GM12878 (cell line): ENCODE results near the gene KLRC2. TPM values are rescaled to one million over a fixed set of nuclear protein-coding genes. Genes with fewer than 3 reads are reported as not detected.
"Not testable (repeated sequence)": the region's sequence is repeated elsewhere in the genome, so short reads cannot be mapped to it uniquely, and the experiment has no call there.

Experiments
- ATAC-seq: fragments of 200-7000 bp; cut with Tn5 transposase; 3 replicates; pipeline ENCODE4 v1.9.1; 2020; ENCODE audit warnings: mild to moderate bottlenecking, moderate library complexity
- BruUV-seq: library from RNA; stranded (reverse); fragments of 400-500 nt; replicated peaks from 2 replicates; lab custom pipeline; 2021; lab: Mats Ljungman, UMichigan
- CTCF ChIA-PET: fragments of 300-600 bp; sonication (Branson Sonifier 250); formaldehyde crosslinking; extraction: SDS; loops from one replicate; lab custom pipeline; 2021; ENCODE audit warnings: inconsistent platforms; lab: Yijun Ruan, JAX
- POLR2A ChIA-PET: fragments of 350-600 bp; formaldehyde crosslinking; extraction: SDS; loops from one replicate; lab custom pipeline; 2021; ENCODE audit warnings: inconsistent platforms; lab: Charles Lee
- RAD21 ChIA-PET: fragments of 300-600 bp; sonication (Branson Sonifier 250); formaldehyde crosslinking; loops from one replicate; lab custom pipeline; 2023; ENCODE audit warnings: antibody characterized with exemption; ENCODE audit not compliant: unreplicated experiment; lab: Charles Lee
- SMC1A ChIA-PET: fragments of 300-600 bp; sonication (Branson Sonifier 250); formaldehyde crosslinking; loops from one replicate; lab custom pipeline; 2023; ENCODE audit not compliant: unreplicated experiment, uncharacterized antibody; lab: Charles Lee
- DNase-seq: peaks from one replicate; pipeline ENCODE4 v3.0.0-alpha.2; 2011; ENCODE audit warnings: low read depth, low spot score
- FAIRE-seq: peaks from 3 replicates; lab custom pipeline; 2011; peaks lifted over from hg19 to GRCh38; lab: Jason Lieb, UNC
- H2AFZ ChIP-seq: 2 replicates; pipeline ENCODE4 v1.6.0; 2011; ENCODE audit warnings: low read depth, low read length, control low read depth; ENCODE audit not compliant: control insufficient read depth
- H3K27ac ChIP-seq: 2 replicates; pipeline ENCODE4 v1.5.1; 2011; ENCODE audit warnings: control low read depth; ENCODE audit not compliant: control insufficient read depth, insufficient read depth
- H3K27me3 ChIP-seq, 2 experiments: replicated peaks in 1 of 2; 2 replicates each; pipeline versions ENCODE4 v1.6.0 to v1.6.1; 2011; ENCODE audit warnings: low read length in 1 of 2; ENCODE audit not compliant: control insufficient read depth in 2 of 2, insufficient read depth in 2 of 2
- H3K36me3 ChIP-seq, 2 experiments: 2 replicates each; pipeline ENCODE4 v1.5.1; 2011; ENCODE audit warnings: low read length in 1 of 2; ENCODE audit not compliant: control insufficient read depth in 2 of 2, insufficient read depth in 2 of 2
- H3K4me1 ChIP-seq: 2 replicates; pipeline ENCODE4 v1.6.1; 2011; ENCODE audit warnings: mild to moderate bottlenecking, low read length, moderate library complexity, mixed read lengths; ENCODE audit not compliant: control insufficient read depth, insufficient read depth
- H3K4me2 ChIP-seq: 2 replicates; pipeline ENCODE4 v1.6.0; 2011; ENCODE audit warnings: control low read depth; ENCODE audit not compliant: control insufficient read depth, insufficient read depth
- H3K4me3 ChIP-seq: fragments of 200-600 bp; sonication (generic); 2 replicates; pipeline ENCODE4 v1.5.1; 2016
- H3K79me2 ChIP-seq: 2 replicates; pipeline ENCODE4 v1.6.0; 2011; ENCODE audit warnings: low read length; ENCODE audit not compliant: control insufficient read depth, insufficient read depth
- H3K9ac ChIP-seq: 2 replicates; pipeline ENCODE4 v1.8.0; 2011; ENCODE audit warnings: low read length, control low read depth, mixed read lengths; ENCODE audit not compliant: control insufficient read depth, insufficient read depth
- H3K9me3 ChIP-seq: replicated peaks from 3 replicates; pipeline ENCODE4 v1.5.1; 2011; ENCODE audit warnings: mild to moderate bottlenecking, low read length; ENCODE audit not compliant: control insufficient read depth, insufficient read depth
- H4K20me1 ChIP-seq: 2 replicates; pipeline ENCODE4 v1.6.0; 2011; ENCODE audit not compliant: control insufficient read depth, insufficient read depth
- JUNB ChIP-seq: IDR thresholded peaks from 2 replicates; pipeline ENCODE4 v1.6.1; 2016; ENCODE audit warnings: antibody characterized with exemption, mild to moderate bottlenecking
- RAD51 ChIP-seq: fragments of 450-650 bp; IDR thresholded peaks from 2 replicates; pipeline ENCODE4 v1.6.1; 2016; ENCODE audit warnings: moderate library complexity, mild to moderate bottlenecking, inconsistent platforms
- RUNX3 ChIP-seq: IDR thresholded peaks from 2 replicates; pipeline ENCODE4 v1.6.1; 2012; ENCODE audit warnings: low read length, inconsistent platforms
- ZNF24 ChIP-seq: fragments of 450-650 bp; IDR thresholded peaks from 2 replicates; pipeline ENCODE4 v1.6.1; 2017; ENCODE audit warnings: antibody characterized with exemption, mild to moderate bottlenecking
- WGBS: methylation state at CpG from one replicate; pipeline ENCODE4 v1.1.6; 2016; ENCODE audit warnings: low lambda C conversion rate; ENCODE audit not compliant: insufficient replicate concordance, insufficient coverage; ENCODE audit errors: missing lambda C conversion rate; 5-methylcytosine and 5-hydroxymethylcytosine counted together
- in situ Hi-C: fragments of 300-500 bp; cut with MboI; formaldehyde crosslinking; loops from 9 replicates; pipeline ENCODE4 v1.14.3; 2018; ENCODE audit warnings: mixed read lengths
- intact Hi-C: fragments of 100-400 bp; cut with micrococcal nuclease; formaldehyde crosslinking; loops from one replicate; pipeline ENCODE4 v1.14.2; 2022; ENCODE audit not compliant: unreplicated experiment
- polyA plus RNA-seq, 11 experiments: library from polyadenylated mRNA; depleted of rRNA in 4 of 11; unstranded in 6 of 11; stranded (reverse) in 5 of 11; fragments of >200 nt; fragmentation: Nextera tagmentation in 4 of 11; fragmentation: Illumina TruSeq in 1 of 11; extraction: Ambion mirVana in 4 of 11; extraction: Trizol in 1 of 11; gene quantifications; 1 replicate in 1 of 11; 2 replicates in 10 of 11; pipeline versions ENCODE4 v1.2.1 to v1.2.3, GENCODE V29; 2011 to 2016; ENCODE audit warnings: inconsistent platforms in 2 of 11, missing spikeins in 2 of 11, low read depth in 1 of 11
- total RNA-seq, 4 experiments: library from RNA; depleted of rRNA in 3 of 4; stranded (reverse); fragments of >200 nt in 3 of 4; fragmentation: Illumina TruSeq in 1 of 4; extraction: Trizol in 1 of 4; gene quantifications; 2 replicates each; pipeline versions ENCODE4 v1.2.1 to v1.2.3, GENCODE V29; 2013 to 2021
- TF ChIP-seq, protein P1 (sequence below): fragments of 450-650 bp; IDR thresholded peaks from 2 replicates; pipeline ENCODE4 v1.6.1; 2014; ENCODE audit warnings: mild to moderate bottlenecking

The KLRC2 gene
- total and polyA plus RNA-seq, 10 of the 15 experiments (the other 5 are each of a cell fraction or from before 2014, with no cell fraction given) = 0.15 to 0.40 (median 0.20) TPM; not detected in 5

DNA sequence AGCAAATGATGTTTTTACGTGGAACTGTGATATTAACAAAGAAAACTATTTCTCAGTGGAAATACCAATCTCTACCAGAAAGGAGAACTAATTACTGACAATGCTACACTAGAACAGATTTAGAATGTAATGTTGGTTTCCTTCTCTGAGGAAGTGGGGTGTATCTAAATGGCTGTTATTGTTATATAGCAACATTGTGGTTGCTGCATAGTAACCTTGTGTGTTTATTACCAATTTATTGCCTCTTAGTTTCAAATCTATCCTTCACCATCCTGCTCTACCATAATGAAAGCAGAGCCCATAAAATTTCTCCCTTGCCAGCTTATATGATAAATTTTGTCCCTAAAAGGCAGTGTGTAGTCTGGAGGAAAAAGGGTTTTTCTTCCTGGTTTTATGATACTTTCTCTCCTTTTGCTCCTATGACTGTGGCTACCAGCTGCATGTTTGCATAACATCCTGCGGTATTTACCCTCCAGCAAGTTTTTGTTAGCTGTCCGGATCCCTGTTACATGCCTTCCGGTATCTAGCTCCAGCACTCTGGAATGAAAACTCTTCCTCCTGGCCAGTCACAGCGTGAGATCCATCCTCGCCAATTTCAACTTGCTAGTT is 40.3 kb downstream of the KLRC2 start (continued):
- TF ChIP-seq JUNB (peak; percentile 25; the same call in 1 of the 2 replicates), ZNF24 (peak; percentile 70), RAD51 (peak; percentile 61; the same call in 1 of the 2 replicates), RUNX3 (peak; percentile 90)
- TF ChIP-seq, protein P1, sequence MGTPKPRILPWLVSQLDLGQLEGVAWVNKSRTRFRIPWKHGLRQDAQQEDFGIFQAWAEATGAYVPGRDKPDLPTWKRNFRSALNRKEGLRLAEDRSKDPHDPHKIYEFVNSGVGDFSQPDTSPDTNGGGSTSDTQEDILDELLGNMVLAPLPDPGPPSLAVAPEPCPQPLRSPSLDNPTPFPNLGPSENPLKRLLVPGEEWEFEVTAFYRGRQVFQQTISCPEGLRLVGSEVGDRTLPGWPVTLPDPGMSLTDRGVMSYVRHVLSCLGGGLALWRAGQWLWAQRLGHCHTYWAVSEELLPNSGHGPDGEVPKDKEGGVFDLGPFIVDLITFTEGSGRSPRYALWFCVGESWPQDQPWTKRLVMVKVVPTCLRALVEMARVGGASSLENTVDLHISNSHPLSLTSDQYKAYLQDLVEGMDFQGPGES = no peak

DNA sequence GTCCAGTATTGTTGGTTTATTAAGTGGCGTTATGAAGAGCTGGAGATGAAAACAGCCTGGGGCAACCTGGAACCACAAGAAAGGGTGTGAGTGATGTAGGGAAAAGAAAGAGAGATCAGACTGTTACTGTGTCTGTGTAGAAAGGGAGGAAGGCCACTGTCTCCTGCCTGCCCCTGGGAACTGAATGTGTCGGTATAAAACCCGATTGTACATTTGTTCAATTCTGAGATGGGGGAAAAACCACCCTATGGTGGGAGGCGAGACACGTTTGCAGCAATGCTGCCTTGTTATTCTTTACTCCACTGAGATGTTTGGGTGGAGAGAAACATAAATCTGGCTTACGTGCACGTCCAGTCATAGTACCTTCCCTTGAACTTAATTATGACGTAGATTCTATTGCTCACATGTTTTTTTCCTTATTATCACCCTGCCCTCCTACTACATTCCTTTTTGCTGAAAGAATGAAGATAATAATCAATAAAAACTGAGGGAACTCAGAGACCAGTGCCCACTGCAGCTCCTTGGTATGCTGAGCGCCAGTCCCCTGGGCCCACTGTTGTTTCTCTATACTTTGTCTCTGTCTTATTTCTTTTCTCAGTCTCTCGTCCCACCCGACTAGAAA is 41.2 kb downstream of the KLRC2 start:
- ChIA-PET SMC1A (interaction anchor here (0.6 to 4.1 kb wide), 4 partner anchors 8 to 29 kb away, joined by 3 to 41 read pairs (median 4); no protein-coding TSS in a partner anchor), RAD21 (interaction anchor here (1.6 to 6.7 kb wide), 2 partner anchors 17 to 29 kb away, joined by 4 to 75 read pairs; no protein-coding TSS in a partner anchor), POLR2A (interaction anchor here (0.6 to 3.2 kb wide), 2 partner anchors 29 to 51 kb away, joined by 3 to 20 read pairs; no protein-coding TSS in a partner anchor), CTCF (interaction anchor here (1.0 to 2.0 kb wide), 3 partner anchors 10 to 30 kb away, joined by 3 to 7 read pairs (median 4); no protein-coding TSS in a partner anchor)
- ATAC-seq, in situ Hi-C loops, H3K27ac ChIP-seq, H3K36me3 ChIP-seq, H3K4me3 ChIP-seq, H3K4me2 ChIP-seq, H3K4me1 ChIP-seq, H3K9ac ChIP-seq, FAIRE-seq, H3K27me3 ChIP-seq, H3K79me2 ChIP-seq, BruUV-seq, DNase-seq, H4K20me1 ChIP-seq, H3K9me3 ChIP-seq, H2AFZ ChIP-seq: not testable (repeated sequence)
- intact Hi-C loops = loop anchor here (1.0 to 10.0 kb wide), 2 partner anchors 30 to 280 kb away; partner anchors contain the start of gene STYK1
- WGBS = 65% methylated on average over 8 of the region's 11 CpGs
